Common myeloid progenitor, CD34-positive (primary cell): ENCODE data around the gene SQSTM1.

ENCODE experiments used
- CTCF ChIA-PET: fragments of 350-600 bp; sonication (Branson Sonifier 250); formaldehyde crosslinking; loops from one replicate; lab custom pipeline; 2021; ENCODE audit warnings: antibody characterized with exemption; lab: Charles Lee
- POLR2A ChIA-PET: fragments of 350-600 bp; sonication (Branson Sonifier 250); formaldehyde crosslinking; loops from one replicate; lab custom pipeline; 2021; ENCODE audit warnings: antibody characterized with exemption; lab: Charles Lee
- DNase-seq, 3 donors: peaks; one replicate each; pipeline versions ENCODE4 v3.0.0 to v3.0.0-alpha.2; 2013
- H3K27ac ChIP-seq, 2 experiments: 1 replicate in 1 of 2; 2 replicates in 1 of 2; pipeline ENCODE4 v1.7.0; 2013; ENCODE audit warnings: inconsistent platforms in 2 of 2, low read length in 2 of 2, mild to moderate bottlenecking in 2 of 2, low read depth in 1 of 2, moderate library complexity in 1 of 2; ENCODE audit not compliant: severe bottlenecking in 2 of 2, insufficient read depth in 1 of 2, poor library complexity in 1 of 2
- H3K27me3 ChIP-seq, 5 experiments: replicated peaks in 2 of 5; 1 replicate in 3 of 5; 2 replicates in 2 of 5; pipeline versions ENCODE4 v1.6.1 to v1.7.0; 2013; ENCODE audit warnings: low read length in 4 of 5, mild to moderate bottlenecking in 2 of 5, moderate library complexity in 2 of 5, inconsistent platforms in 1 of 5; ENCODE audit not compliant: insufficient read depth in 5 of 5, control insufficient read depth in 4 of 5
- H3K36me3 ChIP-seq, 4 experiments: 1 replicate in 2 of 4; 2 replicates in 2 of 4; pipeline versions ENCODE4 v1.6.1 to v1.7.0; 2013; ENCODE audit warnings: low read length in 3 of 4, control low read depth in 1 of 4, mild to moderate bottlenecking in 1 of 4; ENCODE audit not compliant: control insufficient read depth in 4 of 4, insufficient read depth in 4 of 4
- H3K4me1 ChIP-seq, 4 experiments: 1 replicate in 3 of 4; 2 replicates in 1 of 4; pipeline versions ENCODE4 v1.6.1 to v1.7.1; 2013; ENCODE audit warnings: low read length in 3 of 4, mild to moderate bottlenecking in 3 of 4, control low read depth in 1 of 4, inconsistent platforms in 1 of 4, moderate library complexity in 1 of 4; ENCODE audit not compliant: control insufficient read depth in 4 of 4, insufficient read depth in 4 of 4; ENCODE audit errors: control extremely low read depth in 1 of 4
- H3K4me3 ChIP-seq, 7 experiments: 1 replicate in 4 of 7; 2 replicates in 3 of 7; pipeline versions ENCODE4 v1.5.1 to v1.7.0; 2013; ENCODE audit warnings: mild to moderate bottlenecking in 7 of 7, low read length in 6 of 7, moderate library complexity in 6 of 7, inconsistent platforms in 2 of 7, low read depth in 2 of 7, control low read depth in 1 of 7; ENCODE audit not compliant: insufficient read depth in 4 of 7, control insufficient read depth in 1 of 7; ENCODE audit errors: extremely low read depth in 1 of 7
- H3K9me3 ChIP-seq, 5 experiments: 1 replicate in 4 of 5; 2 replicates in 1 of 5; pipeline versions ENCODE4 v1.6.1 to v1.7.1; 2013; ENCODE audit warnings: low read length in 4 of 5, mild to moderate bottlenecking in 2 of 5, inconsistent platforms in 1 of 5, low read depth in 1 of 5, moderate library complexity in 1 of 5; ENCODE audit not compliant: control insufficient read depth in 4 of 5, insufficient read depth in 2 of 5; ENCODE audit errors: control extremely low read depth in 1 of 5
- WGBS: methylation state at CpG from one replicate; pipeline ENCODE4 v1.1.5; 2013; ENCODE audit not compliant: insufficient coverage; 5-methylcytosine and 5-hydroxymethylcytosine counted together

The SQSTM1 gene

GRCh38 chr5:179883163-179883562 is 62.5 kb downstream of the SQSTM1 start:
- no peaks in the 10 kb centered on the region for H3K4me1 ChIP-seq
- no peak overlapping the region for H3K4me3 ChIP-seq
- no peak overlapping the region for H3K27ac ChIP-seq
- H3K27me3 ChIP-seq, result no peaks in the 10 kb centered on the region
- POLR2A ChIA-PET, result no interaction called here
- peaks cover 5 to 29% (median 24%) of the 10 kb centered on the region in 5 experiments for H3K9me3 ChIP-seq
- DNase-seq, result no peak
- 100% methylated on average over 1 of the region's 3 CpGs for WGBS
- CTCF ChIA-PET, result interaction anchor here (2.1 kb wide), 1 partner anchor 14 kb away, joined by 4 read pairs; no protein-coding TSS in a partner anchor
- H3K36me3 ChIP-seq, result peaks cover 15 to 89% (median 68%) of the 10 kb centered on the region in 4 experiments

GRCh38 chr5:179885491-179886090 is 64.9 kb downstream of the SQSTM1 start:
- H3K27me3 ChIP-seq, result no peaks in the 10 kb centered on the region
- no peak for DNase-seq
- H3K27ac ChIP-seq, result no peak overlapping the region
- WGBS, result 98% methylated on average over 12 of the region's 13 CpGs
- CTCF ChIA-PET, result no interaction called here
- POLR2A ChIA-PET, result no interaction called here
- H3K4me3 ChIP-seq, result no peak overlapping the region
- peaks cover 5 to 29% (median 24%) of the 10 kb centered on the region in 5 experiments for H3K9me3 ChIP-seq
- no peaks in the 10 kb centered on the region for H3K4me1 ChIP-seq
- H3K36me3 ChIP-seq, result peaks cover 19 to 91% (median 65%) of the 10 kb centered on the region in 4 experiments

- peaks cover 24 to 92% (median 67%) of the 10 kb centered on the region in 4 experiments for H3K36me3 ChIP-seq
- peaks cover 5 to 29% (median 24%) of the 10 kb centered on the region in 5 experiments for H3K9me3 ChIP-seq
- ChIA-PET CTCF (no interaction called here), POLR2A (no interaction called here)
- DNase-seq, result no peak
- no peaks in the 10 kb centered on the region for H3K4me1 ChIP-seq
- no peak overlapping the region for H3K27ac ChIP-seq
- H3K4me3 ChIP-seq, result no peak overlapping the region
- 91% methylated on average over 8 of the region's 14 CpGs for WGBS
- no peaks in the 10 kb centered on the region for H3K27me3 ChIP-seq
Measured at GRCh38 chr5:179886190-179886911, 65.6 kb downstream of the SQSTM1 start.

GRCh38 chr5:179887095-179887494 is 66.4 kb downstream of the SQSTM1 start:
- Histone ChIP-seq H3K9me3 (peaks cover 5 to 28% (median 24%) of the 10 kb centered on the region in 5 experiments), H3K36me3 (peaks cover 24 to 97% (median 71%) of the 10 kb centered on the region in 4 experiments), H3K27me3 (no peaks in the 10 kb centered on the region), H3K27ac (no peak overlapping the region), H3K4me3 (no peak overlapping the region), H3K4me1 (no peaks in the 10 kb centered on the region)
- no peak for DNase-seq
- CTCF ChIA-PET, result no interaction called here
- WGBS, result 96% methylated on average over 11 of the region's 11 CpGs
- POLR2A ChIA-PET, result no interaction called here
